Left hindlimb (tissue), 1 donor: ENCODE measurements around the gene RYR1.
"Not testable (repeated sequence)": the region's sequence is repeated elsewhere in the genome, so short reads cannot be mapped to it uniquely, and the experiment has no call there.

ENCODE experiments used
- DNase-seq: peaks from one replicate; pipeline ENCODE4 v3.0.0-alpha.2; 2018

The RYR1 gene

GRCh38 chr19:38463365-38463764 lies 29.9 kb downstream of the RYR1 start:
- no peak for DNase-seq

GRCh38 chr19:38464421-38465082 lies 31.1 kb downstream of the RYR1 start:
- no peak for DNase-seq

GRCh38 chr19:38466050-38466449 lies 32.6 kb downstream of the RYR1 start:
- no peak for DNase-seq

- DNase-seq: no peak
These were observed 34.3 kb downstream of the RYR1 start for GRCh38 chr19:38467541-38468525.

- DNase-seq: no peak
These were observed 35.7 kb downstream of the RYR1 start for GRCh38 chr19:38469151-38469550.

GRCh38 chr19:38470788-38471480 lies 37.4 kb downstream of the RYR1 start:
- DNase-seq: no peak

- not testable (repeated sequence) for DNase-seq
These were observed 39.2 kb downstream of the RYR1 start for GRCh38 chr19:38472725-38473124.

- no peak for DNase-seq
These were observed 39.7 kb downstream of the RYR1 start for GRCh38 chr19:38473201-38473600.

- no peak for DNase-seq
These were observed 41.7 kb downstream of the RYR1 start for GRCh38 chr19:38475176-38475575.

GRCh38 chr19:38478273-38478971 lies 44.9 kb downstream of the RYR1 start:
- DNase-seq: no peak

- DNase-seq: no peak
These were observed 49.0 kb downstream of the RYR1 start for GRCh38 chr19:38482496-38482895.

- no peak for DNase-seq
These were observed 49.6 kb downstream of the RYR1 start for GRCh38 chr19:38483016-38483630.

- DNase-seq: no peak
These were observed 51.3 kb downstream of the RYR1 start for GRCh38 chr19:38484747-38485146.

- no peak for DNase-seq
These were observed 52.2 kb downstream of the RYR1 start for GRCh38 chr19:38485541-38486285.

- DNase-seq: no peak
These were observed 53.3 kb downstream of the RYR1 start for GRCh38 chr19:38486731-38487336.

- no peak for DNase-seq
These were observed 54.6 kb downstream of the RYR1 start for GRCh38 chr19:38488096-38488495.

- no peak for DNase-seq
These were observed 55.4 kb downstream of the RYR1 start for GRCh38 chr19:38488776-38489481.

- no peak for DNase-seq
These were observed 57.4 kb downstream of the RYR1 start for GRCh38 chr19:38490861-38491260.

GRCh38 chr19:38492181-38492813 lies 58.8 kb downstream of the RYR1 start:
- DNase-seq: no peak

GRCh38 chr19:38494379-38494778 lies 60.9 kb downstream of the RYR1 start:
- DNase-seq: no peak
